ENCODE measurements around the gene ABCC4. TPM values are rescaled to one million over a fixed set of nuclear protein-coding genes. Genes with fewer than 3 reads are reported as not detected.

The ABCC4 gene
- total RNA-seq, 1 donor from 2014 or later = 33.4 TPM

GRCh38 chr13:95030821-95031343 lies 270.4 kb downstream of the ABCC4 start:
- no peak overlapping the region for H3K4me3 ChIP-seq (ENCODE audit: low read depth, low read length)
- TF ChIP-seq, protein P1, sequence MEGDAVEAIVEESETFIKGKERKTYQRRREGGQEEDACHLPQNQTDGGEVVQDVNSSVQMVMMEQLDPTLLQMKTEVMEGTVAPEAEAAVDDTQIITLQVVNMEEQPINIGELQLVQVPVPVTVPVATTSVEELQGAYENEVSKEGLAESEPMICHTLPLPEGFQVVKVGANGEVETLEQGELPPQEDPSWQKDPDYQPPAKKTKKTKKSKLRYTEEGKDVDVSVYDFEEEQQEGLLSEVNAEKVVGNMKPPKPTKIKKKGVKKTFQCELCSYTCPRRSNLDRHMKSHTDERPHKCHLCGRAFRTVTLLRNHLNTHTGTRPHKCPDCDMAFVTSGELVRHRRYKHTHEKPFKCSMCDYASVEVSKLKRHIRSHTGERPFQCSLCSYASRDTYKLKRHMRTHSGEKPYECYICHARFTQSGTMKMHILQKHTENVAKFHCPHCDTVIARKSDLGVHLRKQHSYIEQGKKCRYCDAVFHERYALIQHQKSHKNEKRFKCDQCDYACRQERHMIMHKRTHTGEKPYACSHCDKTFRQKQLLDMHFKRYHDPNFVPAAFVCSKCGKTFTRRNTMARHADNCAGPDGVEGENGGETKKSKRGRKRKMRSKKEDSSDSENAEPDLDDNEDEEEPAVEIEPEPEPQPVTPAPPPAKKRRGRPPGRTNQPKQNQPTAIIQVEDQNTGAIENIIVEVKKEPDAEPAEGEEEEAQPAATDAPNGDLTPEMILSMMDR (conservative IDR thresholded peaks at IDR 0.05; ENCODE audit: low read depth, low read length) = no peak
- DNase-seq (ENCODE audit: low read depth) = no peak

DNA sequence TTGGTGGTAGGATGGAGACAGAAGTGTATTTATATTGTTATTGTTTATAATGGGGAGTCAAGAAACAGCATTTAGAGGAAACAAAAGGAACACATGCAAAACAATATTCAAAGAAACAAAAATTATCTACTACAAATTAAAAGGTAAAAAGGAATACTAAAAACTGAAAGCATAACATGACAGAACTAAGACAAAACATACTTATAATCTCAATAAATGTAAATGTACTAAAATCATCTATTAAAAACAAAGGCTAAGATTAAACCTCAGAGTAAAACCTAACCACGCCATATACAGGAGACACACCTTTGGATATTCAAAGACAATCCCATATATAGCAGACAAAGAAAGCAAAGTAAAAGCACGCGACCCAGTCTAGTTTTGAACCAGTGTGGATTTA lies 273.6 kb downstream of the ABCC4 start:
- TF ChIP-seq, protein P1 (conservative IDR thresholded peaks at IDR 0.05; ENCODE audit: low read depth, low read length) = no peak
- no peak overlapping the region for H3K4me3 ChIP-seq (ENCODE audit: low read depth, low read length)
- DNase-seq (ENCODE audit: low read depth) = no peak

DNA sequence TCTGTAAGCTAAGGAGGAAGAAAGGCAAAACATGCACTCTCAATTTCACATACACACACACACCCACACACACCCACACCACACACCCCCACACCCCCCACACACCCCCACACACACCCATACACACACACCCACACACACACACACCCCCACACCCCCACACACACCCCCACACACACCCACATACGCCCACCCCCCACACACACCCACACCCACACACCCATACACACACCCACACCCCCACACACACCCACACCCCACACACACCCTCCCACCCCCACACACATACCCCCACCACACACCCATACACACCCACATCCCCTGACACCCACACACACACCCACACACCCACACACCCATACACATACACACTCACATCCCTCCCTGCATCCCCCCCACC lies 276.1 kb downstream of the ABCC4 start:
- TF ChIP-seq, protein P1 (conservative IDR thresholded peaks at IDR 0.05; ENCODE audit: low read depth, low read length) = no peak
- no peak overlapping the region for H3K4me3 ChIP-seq (ENCODE audit: low read depth, low read length)
- no peak for DNase-seq (ENCODE audit: low read depth)

GRCh38 chr13:95023405-95023804 lies 277.8 kb downstream of the ABCC4 start:
- no peak overlapping the region for H3K4me3 ChIP-seq (ENCODE audit: low read depth, low read length)
- DNase-seq (ENCODE audit: low read depth) = no peak
- TF ChIP-seq, protein P1 (conservative IDR thresholded peaks at IDR 0.05; ENCODE audit: low read depth, low read length) = no peak

GRCh38 chr13:95020298-95020987 lies 280.8 kb downstream of the ABCC4 start:
- DNase-seq (ENCODE audit: low read depth) = no peak
- no peak overlapping the region for H3K4me3 ChIP-seq (ENCODE audit: low read depth, low read length)
- TF ChIP-seq, protein P1 (conservative IDR thresholded peaks at IDR 0.05; ENCODE audit: low read depth, low read length) = no peak

GRCh38 chr13:95019886-95020285 lies 281.4 kb downstream of the ABCC4 start:
- no peak overlapping the region for H3K4me3 ChIP-seq (ENCODE audit: low read depth, low read length)
- no peak for DNase-seq (ENCODE audit: low read depth)
- TF ChIP-seq, protein P1 (conservative IDR thresholded peaks at IDR 0.05; ENCODE audit: low read depth, low read length) = no peak

DNA sequence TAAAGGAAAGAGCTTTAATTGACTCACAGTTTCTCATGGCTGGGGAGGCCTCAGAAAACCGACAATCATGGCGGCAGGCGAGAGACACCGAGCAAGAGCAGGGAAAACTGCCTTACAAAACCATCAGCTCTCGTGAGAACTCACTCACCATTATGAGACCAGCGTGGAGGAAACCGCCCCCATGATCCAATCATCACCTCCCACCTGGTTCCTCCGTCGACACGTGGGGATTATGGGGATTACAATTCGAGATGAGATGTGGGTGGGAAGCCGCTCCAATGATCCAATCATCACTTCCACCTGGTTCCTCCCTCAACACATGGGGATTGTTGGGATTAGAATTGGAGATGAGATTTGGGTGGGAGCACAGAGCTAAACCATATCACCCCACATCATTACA lies 293.9 kb downstream of the ABCC4 start:
- DNase-seq (ENCODE audit: low read depth) = no peak
- TF ChIP-seq, protein P1 (conservative IDR thresholded peaks at IDR 0.05; ENCODE audit: low read depth, low read length) = no peak
- H3K4me3 ChIP-seq (ENCODE audit: low read depth, low read length) = no peak overlapping the region
